NCI-H82 treated with DMSO at 0.1 percent for 48 hours (cell line): ENCODE data around the gene EXO5.
"Not testable (repeated sequence)": the region's sequence is repeated elsewhere in the genome, so short reads cannot be mapped to it uniquely, and the experiment has no call there.

Experiments
- DNase-seq: peaks from one replicate; lab custom pipeline; 2025; ENCODE audit not compliant: unreplicated experiment; lab: John Stamatoyannopoulos, UW

Gene EXO5

GRCh38 chr1:40546957-40547356 lies 38.4 kb downstream of the EXO5 start:
- DNase-seq = no peak

GRCh38 chr1:40553017-40553416 lies 44.5 kb downstream of the EXO5 start:
- no peak for DNase-seq

GRCh38 chr1:40554807-40555206 lies 46.2 kb downstream of the EXO5 start:
- DNase-seq = not testable (repeated sequence)

GRCh38 chr1:40556121-40556520 lies 47.6 kb downstream of the EXO5 start:
- no peak for DNase-seq

- DNase-seq = not testable (repeated sequence)
Measured at GRCh38 chr1:40558241-40558640, 49.7 kb downstream of the EXO5 start.

- DNase-seq = no peak
Measured at GRCh38 chr1:40562185-40562584, 53.6 kb downstream of the EXO5 start.

GRCh38 chr1:40563266-40563665 lies 54.7 kb downstream of the EXO5 start:
- no peak for DNase-seq

- no peak for DNase-seq
Measured at GRCh38 chr1:40564506-40564905, 55.9 kb downstream of the EXO5 start.

- no peak for DNase-seq
Measured at GRCh38 chr1:40564913-40565312, 56.3 kb downstream of the EXO5 start.
